Activated naive CD8-positive, alpha-beta T cell (primary cell): Measurements from ENCODE around the gene SLC25A21.

Source experiments
- H3K27ac Mint-ChIP-seq: one replicate; pipeline ENCODE4 v1.8.0; 2021; ENCODE audit warnings: mixed read lengths
- H3K27me3 Mint-ChIP-seq: one replicate; pipeline ENCODE4 v1.8.0; 2021; ENCODE audit warnings: mixed read lengths
- H3K36me3 Mint-ChIP-seq: one replicate; pipeline ENCODE4 v1.8.0; 2021; ENCODE audit warnings: mixed read lengths
- H3K4me1 Mint-ChIP-seq: one replicate; pipeline ENCODE4 v1.8.0; 2021; ENCODE audit warnings: low read depth, mixed read lengths
- H3K4me3 Mint-ChIP-seq: one replicate; pipeline ENCODE4 v1.8.0; 2021; ENCODE audit warnings: mild to moderate bottlenecking, mixed read lengths
- H3K9me3 Mint-ChIP-seq: one replicate; pipeline ENCODE4 v1.8.0; 2021; ENCODE audit warnings: low read depth, mixed read lengths

The SLC25A21 gene

DNA sequence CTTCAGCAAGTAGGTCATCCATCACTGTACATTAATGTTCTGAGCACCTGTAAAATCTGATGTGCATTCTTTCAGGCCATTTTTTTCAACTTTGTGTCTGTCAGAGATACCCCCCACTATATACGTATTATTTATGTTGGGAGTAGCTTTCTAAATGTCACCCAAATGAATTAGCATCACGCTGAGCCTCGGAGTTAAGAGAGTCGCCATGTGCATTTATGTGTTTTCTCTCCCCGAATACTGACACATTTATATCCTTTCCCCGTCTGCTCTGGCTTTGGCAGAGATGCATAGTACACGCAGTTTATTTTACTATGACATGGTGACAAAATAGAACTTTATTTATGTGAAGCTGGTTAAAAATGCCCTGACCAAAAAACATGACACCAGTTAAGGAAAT is 216.4 kb downstream of the SLC25A21 start:
- H3K36me3 Mint-ChIP-seq, result no peaks in the 10 kb centered on the region
- peaks cover 1% of the 10 kb centered on the region for H3K27me3 Mint-ChIP-seq
- H3K4me1 Mint-ChIP-seq, result no peaks in the 10 kb centered on the region
- H3K4me3 Mint-ChIP-seq, result no peak overlapping the region
- H3K27ac Mint-ChIP-seq, result no peak overlapping the region
- peaks cover under 1% of the 10 kb centered on the region for H3K9me3 Mint-ChIP-seq

DNA sequence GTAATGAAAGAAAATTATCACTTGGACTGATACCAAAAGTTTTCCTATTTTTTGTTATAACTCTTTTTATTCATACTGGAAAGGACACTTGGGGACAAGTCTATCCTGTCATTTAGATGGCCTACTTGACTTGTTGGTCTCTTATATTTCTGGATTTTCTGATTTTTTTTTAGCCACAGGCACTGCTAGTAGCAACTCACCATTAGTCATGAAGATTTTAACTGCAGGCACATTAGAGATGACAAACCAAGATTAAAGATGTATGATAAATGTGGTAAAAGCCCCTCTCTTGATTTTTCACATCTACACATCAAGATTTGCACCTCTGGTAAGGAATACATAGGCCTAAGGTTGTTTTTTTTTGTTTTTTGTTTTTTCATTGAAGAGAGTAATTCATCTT is 217.0 kb downstream of the SLC25A21 start:
- no peaks in the 10 kb centered on the region for H3K36me3 Mint-ChIP-seq
- H3K9me3 Mint-ChIP-seq, result peaks cover 3% of the 10 kb centered on the region
- H3K27me3 Mint-ChIP-seq, result peaks cover 1% of the 10 kb centered on the region
- no peak overlapping the region for H3K27ac Mint-ChIP-seq
- no peak overlapping the region for H3K4me3 Mint-ChIP-seq
- H3K4me1 Mint-ChIP-seq, result no peaks in the 10 kb centered on the region

DNA sequence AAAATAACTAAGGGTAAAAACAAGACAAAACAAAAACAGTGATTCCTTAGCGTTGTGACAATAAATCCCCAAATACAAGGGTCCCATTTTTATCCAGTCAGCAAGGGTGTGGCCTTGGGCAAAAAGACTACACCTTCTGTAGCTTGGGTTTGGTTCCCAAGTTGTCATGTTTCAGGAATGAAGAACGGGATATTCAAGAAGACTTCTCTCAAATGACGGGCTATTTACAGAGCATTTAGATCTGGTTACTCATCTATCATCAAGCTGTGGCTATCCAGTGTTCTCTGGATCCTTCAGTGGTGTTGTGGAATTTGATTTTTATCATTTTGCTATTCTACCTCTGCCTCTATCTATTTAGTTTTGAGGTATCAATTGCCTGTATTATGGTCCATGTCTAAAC is 219.7 kb downstream of the SLC25A21 start:
- Mint-ChIP-seq H3K4me3 (no peak overlapping the region), H3K4me1 (no peaks in the 10 kb centered on the region), H3K36me3 (no peaks in the 10 kb centered on the region), H3K9me3 (peaks cover 3% of the 10 kb centered on the region), H3K27me3 (peaks cover 1% of the 10 kb centered on the region), H3K27ac (no peak overlapping the region)

- Mint-ChIP-seq H3K4me3 (no peak overlapping the region), H3K27ac (no peak overlapping the region), H3K4me1 (no peaks in the 10 kb centered on the region), H3K9me3 (peaks cover 3% of the 10 kb centered on the region), H3K36me3 (no peaks in the 10 kb centered on the region), H3K27me3 (peaks cover 1% of the 10 kb centered on the region)
Measured at GRCh38 chr14:36951380-36951911, 221.0 kb downstream of the SLC25A21 start.

DNA sequence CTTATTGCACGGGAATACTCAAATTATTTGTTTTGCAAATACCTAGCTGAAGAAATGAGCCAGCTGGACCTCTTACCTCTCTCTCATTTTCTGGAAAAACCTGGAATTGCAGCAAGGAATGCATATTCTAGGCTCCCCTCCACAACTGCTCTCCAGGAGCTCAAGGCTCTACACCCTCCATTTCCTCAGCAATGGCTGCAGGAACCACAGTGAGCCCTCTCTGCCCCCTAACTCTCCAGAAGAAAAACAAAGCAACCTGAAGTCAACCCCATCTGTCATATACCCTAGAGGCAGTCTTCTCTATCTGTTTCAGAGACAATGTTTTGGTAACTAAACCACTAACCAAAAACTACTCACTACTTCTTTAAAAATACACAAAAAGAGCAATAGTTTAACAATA is 221.6 kb downstream of the SLC25A21 start:
- no peaks in the 10 kb centered on the region for H3K4me1 Mint-ChIP-seq
- peaks cover 1% of the 10 kb centered on the region for H3K27me3 Mint-ChIP-seq
- peaks cover 3% of the 10 kb centered on the region for H3K9me3 Mint-ChIP-seq
- no peaks in the 10 kb centered on the region for H3K36me3 Mint-ChIP-seq
- no peak overlapping the region for H3K27ac Mint-ChIP-seq
- no peak overlapping the region for H3K4me3 Mint-ChIP-seq

DNA sequence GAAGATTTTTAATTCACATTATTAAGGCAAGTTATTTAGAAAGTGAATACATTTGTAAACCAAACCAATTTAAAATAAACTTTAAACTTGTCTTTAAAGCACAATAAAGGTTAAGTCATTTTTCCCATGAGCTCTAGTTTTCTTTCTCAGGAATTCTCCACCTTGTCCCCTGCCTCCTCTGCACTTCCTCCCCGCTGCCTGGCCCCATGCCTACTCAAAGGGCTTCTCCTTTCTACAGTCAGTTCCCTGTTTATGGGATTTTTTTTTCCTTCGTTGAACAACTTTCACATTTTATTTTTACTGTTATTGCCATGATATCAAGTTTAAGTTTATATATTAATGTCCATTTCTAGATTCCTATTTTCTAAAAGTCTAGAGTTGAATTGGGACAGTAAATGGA is 223.0 kb downstream of the SLC25A21 start:
- no peaks in the 10 kb centered on the region for H3K4me1 Mint-ChIP-seq
- peaks cover 3% of the 10 kb centered on the region for H3K9me3 Mint-ChIP-seq
- no peak overlapping the region for H3K27ac Mint-ChIP-seq
- no peaks in the 10 kb centered on the region for H3K36me3 Mint-ChIP-seq
- no peak overlapping the region for H3K4me3 Mint-ChIP-seq
- H3K27me3 Mint-ChIP-seq, result peaks cover 1% of the 10 kb centered on the region

GRCh38 chr14:36948157-36948859 is 224.1 kb downstream of the SLC25A21 start:
- no peak overlapping the region for H3K27ac Mint-ChIP-seq
- peaks cover 3% of the 10 kb centered on the region for H3K9me3 Mint-ChIP-seq
- no peaks in the 10 kb centered on the region for H3K4me1 Mint-ChIP-seq
- peaks cover 3% of the 10 kb centered on the region for H3K27me3 Mint-ChIP-seq
- H3K4me3 Mint-ChIP-seq, result no peak overlapping the region
- H3K36me3 Mint-ChIP-seq, result no peaks in the 10 kb centered on the region

GRCh38 chr14:36947362-36947761 is 225.0 kb downstream of the SLC25A21 start:
- Mint-ChIP-seq H3K36me3 (no peaks in the 10 kb centered on the region), H3K4me1 (peaks cover under 1% of the 10 kb centered on the region), H3K4me3 (no peak overlapping the region), H3K27me3 (peaks cover 3% of the 10 kb centered on the region), H3K27ac (no peak overlapping the region), H3K9me3 (peaks cover 3% of the 10 kb centered on the region)

DNA sequence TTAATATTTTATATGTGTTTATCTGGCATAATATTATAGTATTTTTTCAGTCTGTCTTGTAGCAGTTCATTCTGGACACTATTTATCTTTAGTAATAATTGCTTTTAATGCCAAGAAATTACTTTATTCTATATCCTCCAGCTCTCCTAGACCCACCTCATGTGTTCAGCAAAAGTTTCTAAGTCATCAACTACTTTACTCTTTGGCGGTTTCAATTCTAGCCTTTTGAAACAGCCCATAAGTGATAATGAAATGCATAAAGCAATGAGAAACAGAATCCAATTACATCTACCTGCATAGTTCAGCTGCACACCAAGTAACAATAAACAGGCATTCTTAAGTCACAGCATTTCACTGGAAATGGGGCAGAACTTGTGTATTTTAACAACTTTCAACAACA is 225.5 kb downstream of the SLC25A21 start:
- no peaks in the 10 kb centered on the region for H3K36me3 Mint-ChIP-seq
- H3K4me1 Mint-ChIP-seq, result peaks cover 2% of the 10 kb centered on the region
- no peak overlapping the region for H3K27ac Mint-ChIP-seq
- H3K9me3 Mint-ChIP-seq, result peaks cover 3% of the 10 kb centered on the region
- H3K4me3 Mint-ChIP-seq, result no peak overlapping the region
- peaks cover 6% of the 10 kb centered on the region for H3K27me3 Mint-ChIP-seq

DNA sequence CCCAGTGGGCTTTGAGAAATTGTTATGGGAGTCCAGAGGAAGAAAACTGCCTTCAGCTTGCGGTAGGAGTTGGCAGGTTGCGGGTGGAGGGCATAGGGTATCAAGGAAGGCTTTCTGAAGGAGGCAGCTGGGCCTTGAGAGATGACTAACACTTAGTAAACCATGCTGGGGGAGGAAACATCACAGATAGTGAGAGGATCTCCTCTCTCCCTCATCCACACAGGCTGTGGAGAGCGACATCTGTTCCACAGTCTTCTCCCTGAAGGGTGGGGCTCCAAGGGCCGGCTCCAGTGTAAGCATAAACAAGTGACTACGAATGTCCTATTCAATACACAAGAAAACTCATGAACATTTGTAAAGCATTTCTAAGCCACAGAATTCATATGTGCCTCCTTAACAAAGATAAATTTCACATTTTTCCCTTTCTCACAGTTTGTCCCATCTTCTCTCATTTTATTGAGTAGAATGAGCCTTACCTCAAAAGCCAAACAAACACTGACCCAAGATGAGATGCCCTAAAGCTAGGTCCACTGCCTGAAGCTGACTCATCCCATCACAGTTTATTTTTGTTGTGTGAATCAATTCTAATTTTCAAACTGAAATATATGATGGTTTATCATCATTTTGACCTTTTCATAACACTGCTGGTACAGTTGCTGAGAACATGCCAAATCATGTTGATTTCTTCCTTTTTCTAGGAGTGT is 227.9 kb downstream of the SLC25A21 start:
- Mint-ChIP-seq H3K27ac (no peak overlapping the region), H3K36me3 (no peaks in the 10 kb centered on the region), H3K4me1 (peaks cover 2% of the 10 kb centered on the region), H3K27me3 (peaks cover 6% of the 10 kb centered on the region), H3K9me3 (no peaks in the 10 kb centered on the region), H3K4me3 (no peak overlapping the region)

DNA sequence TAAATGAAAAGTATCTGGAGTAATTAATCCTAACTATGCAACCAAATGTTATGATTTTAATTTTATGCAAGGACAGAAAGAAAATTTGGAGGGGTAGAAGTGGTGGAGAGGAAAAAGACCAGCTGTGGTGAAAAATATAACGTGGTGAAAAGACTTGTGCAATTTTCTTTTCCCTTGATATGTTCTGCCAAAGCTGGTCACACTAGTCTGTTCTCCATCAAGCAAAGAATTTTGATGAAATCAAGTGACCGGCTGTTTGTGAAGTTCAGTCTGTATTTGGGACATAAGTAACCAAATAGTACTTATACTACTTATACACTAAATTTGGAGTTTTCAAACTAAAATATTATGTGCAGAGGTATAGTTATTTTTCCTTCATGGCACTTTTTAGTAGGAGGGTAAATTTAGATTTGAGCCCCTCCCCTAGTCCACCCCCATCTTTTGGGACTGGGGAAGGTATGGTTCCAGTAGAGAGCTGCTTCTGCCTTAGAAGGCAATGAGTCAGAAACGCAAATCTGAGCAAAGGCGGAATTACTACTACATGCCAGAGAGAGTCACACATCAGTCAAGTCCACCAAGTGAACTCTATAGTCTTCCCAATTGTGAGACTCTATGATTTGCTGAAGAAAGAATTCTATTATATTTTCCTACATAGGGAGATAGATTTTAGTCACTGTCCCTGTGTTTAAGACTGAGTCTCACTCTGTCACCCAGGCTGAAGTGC is 229.7 kb downstream of the SLC25A21 start:
- peaks cover 2% of the 10 kb centered on the region for H3K4me1 Mint-ChIP-seq
- H3K9me3 Mint-ChIP-seq, result no peaks in the 10 kb centered on the region
- H3K4me3 Mint-ChIP-seq, result no peak overlapping the region
- H3K27ac Mint-ChIP-seq, result no peak overlapping the region
- H3K27me3 Mint-ChIP-seq, result peaks cover 6% of the 10 kb centered on the region
- H3K36me3 Mint-ChIP-seq, result no peaks in the 10 kb centered on the region

DNA sequence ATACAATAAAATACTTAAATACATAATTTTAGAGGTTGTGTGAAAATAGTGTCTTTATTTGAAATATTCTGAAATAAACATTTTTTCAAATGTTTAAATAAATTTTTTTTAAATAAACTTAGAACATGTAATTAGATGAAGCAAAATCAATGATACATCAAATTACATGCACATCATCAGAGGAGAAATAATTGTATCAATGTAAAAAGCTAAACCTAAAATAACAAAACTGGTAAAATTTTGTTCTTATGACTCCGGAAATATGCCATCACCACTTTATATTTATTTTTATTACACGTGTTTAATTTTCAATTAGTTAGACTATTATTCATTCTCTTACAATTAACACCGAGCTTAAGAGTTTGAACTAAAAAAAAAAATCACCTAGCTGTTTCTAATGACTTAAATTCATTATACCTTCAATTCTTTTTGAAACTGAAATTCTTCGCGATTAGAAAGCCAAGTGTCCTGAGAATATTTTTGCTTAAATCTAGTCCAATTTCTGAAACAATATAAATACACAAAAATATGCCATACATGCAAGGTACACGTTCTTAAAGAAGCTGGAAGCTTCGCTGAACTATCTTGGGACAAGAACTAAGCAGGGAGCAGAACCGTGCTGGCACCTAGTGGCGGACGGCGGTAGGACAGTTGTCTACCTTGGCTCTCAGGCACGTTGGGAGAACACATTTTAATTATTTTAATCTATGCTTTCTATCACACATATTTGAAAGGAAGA is 230.5 kb downstream of the SLC25A21 start:
- H3K27ac Mint-ChIP-seq, result no peak overlapping the region
- no peak overlapping the region for H3K4me3 Mint-ChIP-seq
- H3K4me1 Mint-ChIP-seq, result peaks cover 2% of the 10 kb centered on the region
- H3K36me3 Mint-ChIP-seq, result no peaks in the 10 kb centered on the region
- H3K27me3 Mint-ChIP-seq, result peaks cover 6% of the 10 kb centered on the region
- no peaks in the 10 kb centered on the region for H3K9me3 Mint-ChIP-seq

- no peak overlapping the region for H3K4me3 Mint-ChIP-seq
- no peaks in the 10 kb centered on the region for H3K36me3 Mint-ChIP-seq
- no peak overlapping the region for H3K27ac Mint-ChIP-seq
- H3K27me3 Mint-ChIP-seq, result peaks cover 6% of the 10 kb centered on the region
- H3K4me1 Mint-ChIP-seq, result peaks cover 2% of the 10 kb centered on the region
- no peaks in the 10 kb centered on the region for H3K9me3 Mint-ChIP-seq
Measured at GRCh38 chr14:36940476-36940875, 231.9 kb downstream of the SLC25A21 start.

DNA sequence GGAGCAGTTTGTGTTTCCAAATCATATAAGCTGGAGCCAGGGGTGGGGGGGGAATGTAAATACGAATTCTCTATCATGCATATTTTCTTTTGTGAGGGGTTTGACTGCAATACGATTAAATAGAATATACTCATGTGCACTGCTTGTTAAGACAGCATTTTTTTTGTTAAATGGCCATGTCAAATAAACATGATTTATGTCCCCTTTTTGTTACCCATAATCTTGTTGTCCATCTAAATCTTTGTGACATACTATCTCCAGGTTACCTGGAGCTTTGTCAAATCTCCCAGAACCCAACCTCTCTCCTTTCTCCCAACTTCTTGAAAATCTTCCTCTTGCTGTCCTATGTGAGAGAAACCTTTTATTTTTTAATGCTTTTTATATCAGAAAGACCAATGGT is 233.1 kb downstream of the SLC25A21 start:
- Mint-ChIP-seq H3K9me3 (no peaks in the 10 kb centered on the region), H3K4me3 (no peak overlapping the region), H3K4me1 (peaks cover 2% of the 10 kb centered on the region), H3K27me3 (peaks cover 6% of the 10 kb centered on the region), H3K36me3 (no peaks in the 10 kb centered on the region), H3K27ac (no peak overlapping the region)
